Metanephros (tissue), 1 donor: ENCODE data around the gene FAM227B. TPM values are rescaled to one million over a fixed set of nuclear protein-coding genes. Genes with fewer than 3 reads are reported as not detected.

Experiments
- total RNA-seq: library from RNA; depleted of rRNA; stranded (reverse); fragments of >200 nt; gene quantifications from one replicate; pipeline ENCODE4 v1.2.3, GENCODE V29; 2014

Gene FAM227B
- total RNA-seq = 16.6 TPM

GRCh38 chr15:49620658-49621368, at the start of gene FAM227B, which contains the start of gene DTWD1:
TSS of gene FAM227B (minus strand) at chr15:49620818. CDS start at chr15:49615171, 5,647 bp downstream.
TSS of gene DTWD1 (plus strand) at chr15:49621048. CDS start at chr15:49625168, 4,120 bp downstream.

GRCh38 chr15:49423021-49423420, 197.6 kb downstream of the FAM227B start, which contains the start of gene FGF7:
TSS of gene FGF7 (plus strand) at chr15:49423242. CDS start at chr15:49424298, 1,056 bp downstream.

Other genes with a start within 250 kb of the FAM227B start
- 18.9 TPM for gene FGF7, start 197.6 kb downstream of the FAM227B start, total RNA-seq
- gene DTWD1, start 230 bp upstream of the FAM227B start, total RNA-seq = 33.9 TPM